ENCODE results near the gene MTMR3. TPM values are rescaled to one million over a fixed set of nuclear protein-coding genes. Genes with fewer than 3 reads are reported as not detected.

Gene MTMR3
- total and polyA plus RNA-seq, 8 donors, result 37.4 to 55.4 (median 44.9) TPM

DNA sequence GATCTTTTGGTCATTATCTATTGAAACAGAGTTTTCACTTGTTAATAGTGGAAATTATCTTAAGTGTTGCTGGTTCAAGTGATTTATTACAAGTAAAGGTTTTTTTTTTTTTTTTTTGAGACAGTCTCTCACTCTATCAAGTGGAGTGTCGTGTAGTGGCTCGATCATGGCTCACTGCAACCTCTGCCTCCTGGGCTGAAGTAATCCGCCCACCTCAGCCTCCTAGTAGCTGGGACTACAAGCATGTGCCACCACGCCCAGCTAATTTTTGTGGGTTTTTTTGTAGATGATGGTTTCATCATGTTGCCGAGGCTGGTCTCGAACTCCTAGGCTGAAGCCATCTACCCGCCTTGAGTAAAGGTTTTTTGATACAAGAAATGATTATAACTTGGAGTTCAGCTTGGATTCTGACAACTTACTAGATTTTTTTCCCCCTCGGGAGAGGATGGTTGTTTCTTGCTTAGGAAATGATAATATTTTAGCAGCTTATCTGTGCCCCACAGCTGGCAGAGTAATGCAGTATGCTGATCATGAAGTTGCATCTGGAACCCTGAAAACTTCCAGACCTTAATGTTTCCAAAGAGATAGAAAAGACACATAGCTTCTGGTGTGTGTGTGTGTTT lies 68.9 kb downstream of the MTMR3 start:
- Histone ChIP-seq H3K27ac (no peak overlapping the region), H3K36me3 (no peaks in the 10 kb centered on the region), H3K4me3 (no peak overlapping the region), H3K27me3 (no peaks in the 10 kb centered on the region), H3K9me3 (no peaks in the 10 kb centered on the region), H3K4me1 (peaks cover 10 to 41% of the 10 kb centered on the region in 2 donors)
- peak; percentile 30 for ATAC-seq
- TF ChIP-seq, protein P1, sequence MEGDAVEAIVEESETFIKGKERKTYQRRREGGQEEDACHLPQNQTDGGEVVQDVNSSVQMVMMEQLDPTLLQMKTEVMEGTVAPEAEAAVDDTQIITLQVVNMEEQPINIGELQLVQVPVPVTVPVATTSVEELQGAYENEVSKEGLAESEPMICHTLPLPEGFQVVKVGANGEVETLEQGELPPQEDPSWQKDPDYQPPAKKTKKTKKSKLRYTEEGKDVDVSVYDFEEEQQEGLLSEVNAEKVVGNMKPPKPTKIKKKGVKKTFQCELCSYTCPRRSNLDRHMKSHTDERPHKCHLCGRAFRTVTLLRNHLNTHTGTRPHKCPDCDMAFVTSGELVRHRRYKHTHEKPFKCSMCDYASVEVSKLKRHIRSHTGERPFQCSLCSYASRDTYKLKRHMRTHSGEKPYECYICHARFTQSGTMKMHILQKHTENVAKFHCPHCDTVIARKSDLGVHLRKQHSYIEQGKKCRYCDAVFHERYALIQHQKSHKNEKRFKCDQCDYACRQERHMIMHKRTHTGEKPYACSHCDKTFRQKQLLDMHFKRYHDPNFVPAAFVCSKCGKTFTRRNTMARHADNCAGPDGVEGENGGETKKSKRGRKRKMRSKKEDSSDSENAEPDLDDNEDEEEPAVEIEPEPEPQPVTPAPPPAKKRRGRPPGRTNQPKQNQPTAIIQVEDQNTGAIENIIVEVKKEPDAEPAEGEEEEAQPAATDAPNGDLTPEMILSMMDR (IDR thresholded peaks at IDR 0.05), result no peak
- intact Hi-C loops (cut with DNase I), result no loop called here
- no peak for DNase-seq

DNA sequence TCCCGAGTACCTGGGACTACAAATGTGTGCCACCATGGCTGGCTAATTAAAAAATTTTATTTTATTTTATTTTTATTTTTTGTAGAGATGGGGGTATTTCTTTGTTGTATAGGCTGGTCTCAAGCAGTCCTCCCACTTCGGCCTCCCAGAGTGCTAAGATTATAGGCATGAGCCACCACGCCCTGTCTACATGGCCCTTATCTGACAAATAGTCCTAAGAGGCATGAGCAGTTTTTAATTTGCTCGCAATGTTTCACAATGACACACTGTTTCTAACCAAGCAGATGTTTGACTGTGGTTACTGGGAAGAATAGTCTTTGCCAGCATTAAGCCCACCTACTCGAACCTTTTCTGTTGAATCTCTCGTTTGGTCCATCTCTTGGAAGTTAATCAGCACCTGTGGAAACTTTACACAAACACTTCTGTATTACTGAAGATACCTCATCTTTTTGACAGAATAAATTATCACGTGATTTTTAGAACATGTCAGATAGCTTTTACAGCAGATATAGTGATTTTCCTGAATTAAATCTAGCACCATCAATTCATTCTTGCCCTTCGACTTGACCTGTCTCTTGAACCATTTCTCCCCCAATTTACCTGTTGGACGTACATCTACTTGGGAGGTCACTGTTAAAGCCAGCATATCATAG lies 71.4 kb downstream of the MTMR3 start:
- no peaks in the 10 kb centered on the region for H3K36me3 ChIP-seq
- H3K27ac ChIP-seq, result no peak overlapping the region
- H3K4me1 ChIP-seq, result peaks cover 0 to 23% of the 10 kb centered on the region in 2 donors
- no peaks in the 10 kb centered on the region for H3K27me3 ChIP-seq
- TF ChIP-seq, protein P1 (IDR thresholded peaks at IDR 0.05), result no peak
- no peak overlapping the region for H3K4me3 ChIP-seq
- intact Hi-C loops (cut with DNase I), result no loop called here
- no peak for DNase-seq
- no peak for ATAC-seq
- H3K9me3 ChIP-seq, result no peaks in the 10 kb centered on the region

DNA sequence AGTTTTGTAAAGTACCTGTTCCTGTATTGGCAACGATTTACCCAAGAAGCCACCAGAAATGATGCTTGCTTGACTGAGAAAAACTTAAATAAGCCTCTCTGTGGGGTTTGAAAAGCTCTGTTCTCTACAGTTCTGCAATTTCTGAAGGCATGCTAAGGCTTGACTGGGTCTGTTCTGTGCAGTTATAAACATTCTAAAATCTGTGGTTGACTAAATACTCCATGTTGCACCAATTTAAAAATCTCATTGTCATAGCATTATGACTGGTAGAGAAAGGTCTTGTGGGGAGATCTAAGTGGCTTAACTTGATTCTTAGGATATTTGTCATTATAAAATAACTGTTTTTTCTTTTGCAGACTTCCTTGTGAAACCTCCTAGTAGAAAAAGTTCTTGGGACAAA lies 73.7 kb downstream of the MTMR3 start:
- no peaks in the 10 kb centered on the region for H3K36me3 ChIP-seq
- H3K4me3 ChIP-seq, result no peak overlapping the region
- no peak overlapping the region for H3K27ac ChIP-seq
- H3K4me1 ChIP-seq, result peaks cover 0 to 16% of the 10 kb centered on the region in 2 donors
- H3K9me3 ChIP-seq, result no peaks in the 10 kb centered on the region
- H3K27me3 ChIP-seq, result no peaks in the 10 kb centered on the region
- ATAC-seq (no peak), DNase-seq (no peak)
- intact Hi-C loops (cut with DNase I), result no loop called here
- TF ChIP-seq, protein P1 (IDR thresholded peaks at IDR 0.05), result no peak

DNA sequence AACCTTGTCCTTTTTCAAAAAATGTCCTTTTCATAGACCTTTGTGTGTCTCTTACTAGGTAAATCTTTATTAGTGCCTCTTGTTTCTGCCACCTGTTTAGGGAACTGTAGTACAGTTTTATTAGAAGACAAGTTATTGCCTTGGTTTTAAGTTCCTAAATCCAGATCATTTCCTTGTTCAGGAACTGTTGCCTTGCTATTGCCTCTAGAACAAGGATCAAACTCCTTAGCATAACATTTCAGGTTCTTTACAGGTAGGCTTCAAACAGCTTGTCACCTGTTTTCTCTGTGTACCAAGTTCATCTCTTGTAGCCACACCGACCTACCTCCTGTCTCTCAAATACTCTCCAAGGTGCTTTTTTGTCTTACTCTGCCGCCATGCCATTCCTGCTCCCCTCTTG lies 75.2 kb downstream of the MTMR3 start:
- H3K27me3 ChIP-seq, result no peaks in the 10 kb centered on the region
- no peaks in the 10 kb centered on the region for H3K36me3 ChIP-seq
- H3K4me1 ChIP-seq, result peaks cover 0 to 9% of the 10 kb centered on the region in 2 donors
- H3K27ac ChIP-seq, result no peak overlapping the region
- DNase-seq (no peak), ATAC-seq (no peak)
- no peak overlapping the region for H3K4me3 ChIP-seq
- no peaks in the 10 kb centered on the region for H3K9me3 ChIP-seq
- TF ChIP-seq, protein P1 (IDR thresholded peaks at IDR 0.05), result no peak
- intact Hi-C loops (cut with DNase I), result no loop called here

DNA sequence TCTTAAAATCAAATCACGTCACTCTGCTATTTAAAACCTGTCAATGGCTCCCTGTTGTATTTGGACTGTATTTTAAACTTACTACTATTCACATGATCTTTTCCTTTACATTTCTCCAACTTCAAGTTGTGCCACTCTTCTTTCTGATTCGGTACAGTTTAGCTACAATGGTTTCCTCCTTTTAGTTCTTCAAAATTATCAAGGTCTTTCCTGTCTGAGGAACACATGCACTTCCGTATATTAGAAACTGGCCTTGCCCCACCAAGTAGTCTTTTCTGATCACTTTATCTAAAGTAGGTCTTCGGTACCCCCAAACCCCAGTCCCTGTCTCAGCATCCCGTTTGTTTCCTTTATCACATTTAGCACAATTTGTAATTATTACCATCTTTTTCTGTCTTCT lies 81.8 kb downstream of the MTMR3 start:
- H3K4me3 ChIP-seq, result no peak overlapping the region
- TF ChIP-seq, protein P1 (IDR thresholded peaks at IDR 0.05), result no peak
- H3K27me3 ChIP-seq, result no peaks in the 10 kb centered on the region
- H3K4me1 ChIP-seq, result peaks cover 0 to 17% of the 10 kb centered on the region in 2 donors
- ATAC-seq, result no peak
- peak overlapping the region in 1 of 2 donors; percentile 51 for H3K27ac ChIP-seq
- no peaks in the 10 kb centered on the region for H3K36me3 ChIP-seq
- H3K9me3 ChIP-seq, result no peaks in the 10 kb centered on the region
- no peak for DNase-seq
- intact Hi-C loops (cut with DNase I), result no loop called here

All from left lung (tissue), 10 donors.